ENCODE results near the gene FHL2.

- TF ChIP-seq, protein P1, sequence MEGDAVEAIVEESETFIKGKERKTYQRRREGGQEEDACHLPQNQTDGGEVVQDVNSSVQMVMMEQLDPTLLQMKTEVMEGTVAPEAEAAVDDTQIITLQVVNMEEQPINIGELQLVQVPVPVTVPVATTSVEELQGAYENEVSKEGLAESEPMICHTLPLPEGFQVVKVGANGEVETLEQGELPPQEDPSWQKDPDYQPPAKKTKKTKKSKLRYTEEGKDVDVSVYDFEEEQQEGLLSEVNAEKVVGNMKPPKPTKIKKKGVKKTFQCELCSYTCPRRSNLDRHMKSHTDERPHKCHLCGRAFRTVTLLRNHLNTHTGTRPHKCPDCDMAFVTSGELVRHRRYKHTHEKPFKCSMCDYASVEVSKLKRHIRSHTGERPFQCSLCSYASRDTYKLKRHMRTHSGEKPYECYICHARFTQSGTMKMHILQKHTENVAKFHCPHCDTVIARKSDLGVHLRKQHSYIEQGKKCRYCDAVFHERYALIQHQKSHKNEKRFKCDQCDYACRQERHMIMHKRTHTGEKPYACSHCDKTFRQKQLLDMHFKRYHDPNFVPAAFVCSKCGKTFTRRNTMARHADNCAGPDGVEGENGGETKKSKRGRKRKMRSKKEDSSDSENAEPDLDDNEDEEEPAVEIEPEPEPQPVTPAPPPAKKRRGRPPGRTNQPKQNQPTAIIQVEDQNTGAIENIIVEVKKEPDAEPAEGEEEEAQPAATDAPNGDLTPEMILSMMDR (IDR thresholded peaks at IDR 0.05; ENCODE audit: low read depth, low read length, missing input control), result no peak
- no peak for TF ChIP-seq YY1 (IDR thresholded peaks at IDR 0.05)
- no peak for TF ChIP-seq JUND (IDR thresholded peaks at IDR 0.05)
- no peak for TF ChIP-seq TAF1 (conservative IDR thresholded peaks at IDR 0.05)
These were observed 13.7 kb upstream of the FHL2 start for GRCh38 chr2:105412584-105412983.
